Endodermal cell (in vitro differentiated cells): ENCODE data around the gene BCL11B. TPM values are rescaled to one million over a fixed set of nuclear protein-coding genes. Genes with fewer than 3 reads are reported as not detected.
A peak's percentile ranks its signal among the peaks of the same experiment; 100 is the strongest.

Source experiments
- DNase-seq: peaks from one replicate; pipeline ENCODE4 v3.0.0-alpha.2; 2017
- H3K27ac ChIP-seq: 2 replicates; pipeline ENCODE4 v1.5.1; 2013; ENCODE audit warnings: mild to moderate bottlenecking, low read depth, low read length, moderate library complexity
- H3K27me3 ChIP-seq: 2 replicates; pipeline ENCODE4 v1.6.1; 2013; ENCODE audit warnings: mild to moderate bottlenecking, low read length, moderate library complexity; ENCODE audit not compliant: insufficient read depth, control insufficient read depth, poor library complexity, severe bottlenecking
- H3K36me3 ChIP-seq: 2 replicates; pipeline ENCODE4 v1.7.0; 2013; ENCODE audit warnings: mild to moderate bottlenecking, low read length, moderate library complexity; ENCODE audit not compliant: control insufficient read depth, insufficient read depth
- H3K4me1 ChIP-seq: one replicate; pipeline ENCODE4 v1.7.0; 2013; ENCODE audit warnings: low read length; ENCODE audit not compliant: control insufficient read depth, insufficient read depth
- H3K4me3 ChIP-seq: 2 replicates; pipeline ENCODE4 v1.5.1; 2013; ENCODE audit warnings: mild to moderate bottlenecking, low read length, moderate library complexity
- H3K9ac ChIP-seq: 2 replicates; pipeline ENCODE4 v1.6.1; 2013; ENCODE audit warnings: mild to moderate bottlenecking, low read length, moderate library complexity; ENCODE audit not compliant: poor library complexity, severe bottlenecking; ENCODE audit errors: extremely low read depth
- H3K9me3 ChIP-seq: 2 replicates; pipeline ENCODE4 v1.6.1; 2013; ENCODE audit warnings: mild to moderate bottlenecking, low read length, moderate library complexity; ENCODE audit not compliant: control insufficient read depth
- H3K27ac Mint-ChIP-seq: 2 replicates; pipeline ENCODE4 v1.8.0; 2020; ENCODE audit warnings: mixed read lengths
- H3K27me3 Mint-ChIP-seq: 2 replicates; pipeline ENCODE4 v1.8.0; 2021; ENCODE audit warnings: mild to moderate bottlenecking, mixed read lengths; ENCODE audit not compliant: insufficient read depth
- H3K36me3 Mint-ChIP-seq: 2 replicates; pipeline ENCODE4 v1.8.0; 2020; ENCODE audit warnings: low read depth, mixed read lengths
- H3K4me1 Mint-ChIP-seq: 2 replicates; pipeline ENCODE4 v1.8.0; 2020; ENCODE audit warnings: mixed read lengths
- H3K4me3 Mint-ChIP-seq: 2 replicates; pipeline ENCODE4 v1.8.0; 2020; ENCODE audit warnings: mild to moderate bottlenecking, moderate library complexity, mixed read lengths
- H3K9me3 Mint-ChIP-seq: 2 replicates; pipeline ENCODE4 v1.8.0; 2020; ENCODE audit warnings: mild to moderate bottlenecking, mixed read lengths
- WGBS, 2 experiments: methylation state at CpG; one replicate each; pipeline versions ENCODE4 v1.1.5 to v1.1.7; 2013; ENCODE audit warnings: missing lambda C conversion rate in 2 of 2, mixed read lengths in 1 of 2; ENCODE audit not compliant: insufficient coverage in 1 of 2, insufficient read length in 1 of 2; 5-methylcytosine and 5-hydroxymethylcytosine counted together
- total RNA-seq, 2 donors: library from RNA; stranded (reverse); fragmentation: NEBNext Ultra II Directional in 1 of 2; extraction: Animal tissue kit (Norgen Biotek cat#: 25700) in 1 of 2; gene quantifications; 2 replicates in 1 of 2; 3 replicates in 1 of 2; pipeline ENCODE4 v1.2.1, GENCODE V29; 2021
- TF ChIP-seq, protein P1 (sequence below): fragments of 200-600 bp; sonication (generic); conservative IDR thresholded peaks from 2 replicates; pipeline ENCODE4 v1.5.0; 2021; ENCODE audit warnings: antibody characterized with exemption, mild to moderate bottlenecking

BCL11B gene
- total RNA-seq, 2 donors from 2014 or later = 5.7 to 6.0 TPM

DNA sequence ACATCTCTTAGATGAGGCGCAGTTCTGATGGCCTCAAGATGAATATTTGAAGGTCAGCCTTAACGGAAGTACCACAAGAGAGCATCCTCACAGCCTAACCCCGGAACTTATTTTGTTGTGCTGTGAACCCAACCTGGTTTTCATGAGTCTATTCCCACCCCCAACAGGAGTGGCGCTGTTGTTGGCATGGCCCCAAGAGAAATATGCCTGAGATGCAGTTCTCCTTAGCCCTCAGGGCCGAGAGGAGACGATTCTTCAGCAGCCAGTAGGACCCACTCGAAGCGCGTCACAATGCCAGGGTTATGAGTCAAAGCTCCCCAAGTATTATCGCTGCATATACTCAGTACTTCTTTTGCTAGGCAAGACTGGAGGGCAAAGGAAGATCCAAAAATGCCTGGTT lies 24.5 kb upstream of the BCL11B start:
- no peaks in the 10 kb centered on the region for H3K4me1 Mint-ChIP-seq
- Histone ChIP-seq H3K4me3 (no peak overlapping the region), H3K27me3 (no peaks in the 10 kb centered on the region), H3K9ac (no peak overlapping the region), H3K36me3 (no peaks in the 10 kb centered on the region), H3K27ac (no peak overlapping the region), H3K9me3 (peaks cover 7% of the 10 kb centered on the region), H3K4me1 (no peaks in the 10 kb centered on the region)
- H3K27me3 Mint-ChIP-seq = no peaks in the 10 kb centered on the region
- WGBS, 2 experiments = 90 to 91% methylated on average over 10 of the region's 10 CpGs
- TF ChIP-seq, protein P1, sequence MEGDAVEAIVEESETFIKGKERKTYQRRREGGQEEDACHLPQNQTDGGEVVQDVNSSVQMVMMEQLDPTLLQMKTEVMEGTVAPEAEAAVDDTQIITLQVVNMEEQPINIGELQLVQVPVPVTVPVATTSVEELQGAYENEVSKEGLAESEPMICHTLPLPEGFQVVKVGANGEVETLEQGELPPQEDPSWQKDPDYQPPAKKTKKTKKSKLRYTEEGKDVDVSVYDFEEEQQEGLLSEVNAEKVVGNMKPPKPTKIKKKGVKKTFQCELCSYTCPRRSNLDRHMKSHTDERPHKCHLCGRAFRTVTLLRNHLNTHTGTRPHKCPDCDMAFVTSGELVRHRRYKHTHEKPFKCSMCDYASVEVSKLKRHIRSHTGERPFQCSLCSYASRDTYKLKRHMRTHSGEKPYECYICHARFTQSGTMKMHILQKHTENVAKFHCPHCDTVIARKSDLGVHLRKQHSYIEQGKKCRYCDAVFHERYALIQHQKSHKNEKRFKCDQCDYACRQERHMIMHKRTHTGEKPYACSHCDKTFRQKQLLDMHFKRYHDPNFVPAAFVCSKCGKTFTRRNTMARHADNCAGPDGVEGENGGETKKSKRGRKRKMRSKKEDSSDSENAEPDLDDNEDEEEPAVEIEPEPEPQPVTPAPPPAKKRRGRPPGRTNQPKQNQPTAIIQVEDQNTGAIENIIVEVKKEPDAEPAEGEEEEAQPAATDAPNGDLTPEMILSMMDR = peak; percentile 28
- no peak for DNase-seq
- H3K27ac Mint-ChIP-seq = no peak overlapping the region
- H3K9me3 Mint-ChIP-seq = peaks cover 26% of the 10 kb centered on the region
- H3K4me3 Mint-ChIP-seq = no peak overlapping the region
- peaks cover 4% of the 10 kb centered on the region for H3K36me3 Mint-ChIP-seq

DNA sequence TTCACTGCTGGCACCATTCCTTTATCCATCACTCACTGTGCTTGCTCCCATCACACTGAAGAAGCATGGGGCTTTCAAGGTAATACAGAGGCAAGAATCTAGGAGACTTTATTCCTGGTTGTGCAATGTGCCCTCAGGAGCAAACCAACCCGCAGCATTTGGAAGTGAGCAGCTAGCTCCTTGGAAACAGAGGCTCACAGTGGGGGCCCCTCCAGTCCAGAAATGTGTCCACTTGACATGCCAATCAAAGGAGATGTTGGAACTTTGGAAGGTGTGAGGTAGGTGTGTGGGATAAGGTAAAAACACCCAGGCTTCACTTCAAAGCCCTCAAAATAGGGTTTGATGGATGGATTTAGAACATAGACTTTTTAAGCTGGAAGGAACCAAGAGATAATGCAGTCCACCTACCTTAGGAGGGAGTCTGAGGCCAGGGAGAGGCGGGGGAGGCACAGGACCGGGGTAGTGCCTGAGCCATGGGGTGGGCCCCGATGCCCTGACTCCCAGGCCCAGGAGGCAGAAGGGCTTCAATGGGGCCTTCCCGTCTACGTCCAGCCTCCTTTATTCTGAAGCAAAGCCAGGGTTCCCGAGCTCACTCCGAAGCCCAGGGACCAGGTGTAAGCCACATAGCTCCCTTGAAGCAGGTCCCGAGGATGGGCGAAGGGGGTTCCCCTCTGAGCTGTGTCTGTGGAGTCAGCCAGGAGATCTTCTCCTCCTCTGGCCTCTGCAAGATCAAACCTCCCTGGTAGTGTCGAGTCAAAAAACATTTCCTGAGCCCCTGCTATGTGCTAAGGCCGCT lies 17.6 kb upstream of the BCL11B start:
- DNase-seq = no peak
- no peak overlapping the region for H3K9ac ChIP-seq
- H3K4me3 ChIP-seq = no peak overlapping the region
- H3K4me3 Mint-ChIP-seq = no peak overlapping the region
- 93 to 100% methylated on average over 3 to 12 of the region's 12 CpGs for WGBS, 2 experiments
- no peak overlapping the region for H3K27ac Mint-ChIP-seq
- H3K36me3 Mint-ChIP-seq = no peaks in the 10 kb centered on the region
- no peaks in the 10 kb centered on the region for H3K27me3 ChIP-seq
- H3K4me1 ChIP-seq = no peaks in the 10 kb centered on the region
- H3K36me3 ChIP-seq = no peaks in the 10 kb centered on the region
- peaks cover 5% of the 10 kb centered on the region for H3K27me3 Mint-ChIP-seq
- no peak overlapping the region for H3K27ac ChIP-seq
- no peaks in the 10 kb centered on the region for H3K9me3 Mint-ChIP-seq
- TF ChIP-seq, protein P1 = no peak
- H3K9me3 ChIP-seq = no peaks in the 10 kb centered on the region
- peaks cover 2% of the 10 kb centered on the region for H3K4me1 Mint-ChIP-seq

DNA sequence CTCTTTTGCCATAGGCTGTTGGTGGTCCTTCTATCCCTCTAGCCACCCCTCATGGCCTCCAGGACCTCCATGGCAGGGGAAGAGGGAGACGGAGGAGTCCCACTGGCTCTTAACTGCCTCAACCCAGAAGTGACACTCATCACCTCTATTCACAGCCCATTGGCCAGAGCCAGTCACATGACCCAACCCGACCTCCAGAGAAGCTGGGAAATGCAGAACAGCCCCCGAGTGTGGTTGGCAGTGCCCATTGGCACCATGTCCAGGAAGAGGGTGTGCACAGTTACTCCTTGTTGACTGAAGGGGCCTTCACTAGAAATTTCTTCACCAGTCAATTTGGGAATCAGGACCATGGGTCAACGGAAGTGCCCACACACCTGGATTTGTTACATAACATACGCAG lies 17.0 kb upstream of the BCL11B start:
- H3K4me1 ChIP-seq = no peaks in the 10 kb centered on the region
- H3K4me3 ChIP-seq = no peak overlapping the region
- no peaks in the 10 kb centered on the region for H3K36me3 ChIP-seq
- peaks cover 2% of the 10 kb centered on the region for H3K4me1 Mint-ChIP-seq
- no peaks in the 10 kb centered on the region for H3K36me3 Mint-ChIP-seq
- H3K4me3 Mint-ChIP-seq = no peak overlapping the region
- peaks cover 5% of the 10 kb centered on the region for H3K27me3 Mint-ChIP-seq
- no peaks in the 10 kb centered on the region for H3K27me3 ChIP-seq
- 92 to 95% methylated on average over 4 of the region's 5 CpGs for WGBS, 2 experiments
- DNase-seq = no peak
- H3K27ac Mint-ChIP-seq = no peak overlapping the region
- TF ChIP-seq, protein P1 = no peak
- H3K27ac ChIP-seq = no peak overlapping the region
- H3K9me3 ChIP-seq = no peaks in the 10 kb centered on the region
- no peak overlapping the region for H3K9ac ChIP-seq
- H3K9me3 Mint-ChIP-seq = no peaks in the 10 kb centered on the region
